Amygdala (tissue), 56 donors: Measurements from ENCODE around the gene KCND3.
A peak's percentile ranks its signal among the peaks of the same experiment; 100 is the strongest.

Experiments
- DNase-seq, 56 donors: peaks; one replicate each; lab custom pipeline; 2025; lab: John Stamatoyannopoulos, UW

Gene KCND3

GRCh38 chr1:111736548-111737215, 252.8 kb downstream of the KCND3 start:
- peak in 52 of 56 donors; percentile 25 to 87 (median 66) for DNase-seq

GRCh38 chr1:111735858-111736544, 253.5 kb downstream of the KCND3 start:
- DNase-seq = peak in 10 of 56 donors; percentile 24 to 56 (median 28)

GRCh38 chr1:111735321-111735720, 254.1 kb downstream of the KCND3 start:
- DNase-seq = no peak

- DNase-seq = no peak
Measured at GRCh38 chr1:111734856-111735255, 254.6 kb downstream of the KCND3 start.

- DNase-seq = no peak
Measured at GRCh38 chr1:111734426-111734825, 255.0 kb downstream of the KCND3 start.

- no peak for DNase-seq
Measured at GRCh38 chr1:111733992-111734341, 255.5 kb downstream of the KCND3 start.

- DNase-seq = peak in 23 of 56 donors; percentile 25 to 69 (median 41)
Measured at GRCh38 chr1:111733183-111733991, 256.1 kb downstream of the KCND3 start.

- DNase-seq = no peak
Measured at GRCh38 chr1:111732718-111733117, 256.8 kb downstream of the KCND3 start.

GRCh38 chr1:111731956-111732355, 257.5 kb downstream of the KCND3 start:
- no peak for DNase-seq

GRCh38 chr1:111730706-111731105, 258.8 kb downstream of the KCND3 start:
- no peak for DNase-seq

GRCh38 chr1:111729946-111730681, 259.4 kb downstream of the KCND3 start:
- no peak for DNase-seq

GRCh38 chr1:111729271-111729921, 260.1 kb downstream of the KCND3 start:
- DNase-seq = peak in 7 of 56 donors; percentile 14 to 47 (median 28)

GRCh38 chr1:111727056-111727455, 262.4 kb downstream of the KCND3 start:
- no peak for DNase-seq

- DNase-seq = peak in 10 of 56 donors; percentile 26 to 51 (median 38)
Measured at GRCh38 chr1:111725192-111725591, 264.3 kb downstream of the KCND3 start.

GRCh38 chr1:111723871-111724270, 265.6 kb downstream of the KCND3 start:
- no peak for DNase-seq

- DNase-seq = no peak
Measured at GRCh38 chr1:111723091-111723806, 266.2 kb downstream of the KCND3 start.

GRCh38 chr1:111720977-111721786, 268.3 kb downstream of the KCND3 start:
- no peak for DNase-seq
